Measurements from ENCODE around the gene ARID1B. TPM values are rescaled to one million over a fixed set of nuclear protein-coding genes. Genes with fewer than 3 reads are reported as not detected.
A peak's percentile ranks its signal among the peaks of the same experiment; 100 is the strongest.

Gene ARID1B
- total RNA-seq, 4 donors from 2014 or later: 157 to 315 (median 206) TPM

- Histone ChIP-seq H3K9me3 (no peaks in the 10 kb centered on the region), H3K4me1 (peaks cover 25 to 30% of the 10 kb centered on the region in 2 donors), H3K27me3 (no peaks in the 10 kb centered on the region), H3K36me3 (no peaks in the 10 kb centered on the region), H3K4me3 (replicated peaks in 1 of 3) (no peak overlapping the region), H3K27ac (peak overlapping the region in 1 of 3 donors; percentile 34)
- WGBS, 2 donors: 92 to 95% methylated on average over 6 of the region's 6 CpGs
- no peak for TF ChIP-seq POLR2A (IDR thresholded peaks at IDR 0.05)
- TF ChIP-seq CTCF (IDR thresholded peaks at IDR 0.05): no peak
- intact Hi-C loops (cut with DNase I): no loop called here
- no peak for DNase-seq
Observed at GRCh38 chr6:157095084-157095483, 317.9 kb downstream of the ARID1B start.

- 96 to 97% methylated on average over 5 of the region's 5 CpGs for WGBS, 2 donors
- H3K27me3 ChIP-seq: no peaks in the 10 kb centered on the region
- no peak for DNase-seq
- no peaks in the 10 kb centered on the region for H3K9me3 ChIP-seq
- H3K4me1 ChIP-seq: peaks cover 25 to 30% of the 10 kb centered on the region in 2 donors
- no peak overlapping the region for H3K4me3 ChIP-seq (replicated peaks in 1 of 3)
- no peaks in the 10 kb centered on the region for H3K36me3 ChIP-seq
- peak overlapping the region in 2 of 3 donors; percentile 34 to 57 for H3K27ac ChIP-seq
- no peak for TF ChIP-seq CTCF (IDR thresholded peaks at IDR 0.05)
- TF ChIP-seq POLR2A (IDR thresholded peaks at IDR 0.05): no peak
- intact Hi-C loops (cut with DNase I): no loop called here
Observed at GRCh38 chr6:157095569-157095968, 318.4 kb downstream of the ARID1B start.

GRCh38 chr6:157096105-157096504 lies 318.9 kb downstream of the ARID1B start:
- no peaks in the 10 kb centered on the region for H3K36me3 ChIP-seq
- no peak overlapping the region for H3K4me3 ChIP-seq (replicated peaks in 1 of 3)
- H3K4me1 ChIP-seq: peaks cover 25 to 30% of the 10 kb centered on the region in 2 donors
- no peaks in the 10 kb centered on the region for H3K9me3 ChIP-seq
- no peak for DNase-seq
- TF ChIP-seq CTCF (IDR thresholded peaks at IDR 0.05): no peak
- TF ChIP-seq POLR2A (IDR thresholded peaks at IDR 0.05): no peak
- H3K27me3 ChIP-seq: no peaks in the 10 kb centered on the region
- intact Hi-C loops (cut with DNase I): no loop called here
- peak overlapping the region; percentile 31 to 62 (median 34) for H3K27ac ChIP-seq
- WGBS, 2 donors: 76 to 79% methylated on average over 6 of the region's 6 CpGs

GRCh38 chr6:157096522-157096921 lies 319.3 kb downstream of the ARID1B start:
- Histone ChIP-seq H3K4me3 (replicated peaks in 1 of 3) (no peak overlapping the region), H3K36me3 (no peaks in the 10 kb centered on the region), H3K27ac (peak overlapping the region in 2 of 3 donors; percentile 10 to 62), H3K4me1 (peaks cover 25 to 30% of the 10 kb centered on the region in 2 donors), H3K27me3 (no peaks in the 10 kb centered on the region), H3K9me3 (no peaks in the 10 kb centered on the region)
- TF ChIP-seq POLR2A (IDR thresholded peaks at IDR 0.05): no peak
- TF ChIP-seq CTCF (IDR thresholded peaks at IDR 0.05): no peak
- intact Hi-C loops (cut with DNase I): no loop called here
- DNase-seq: peak; percentile 84
- WGBS, 2 donors: 55 to 56% methylated on average over 7 of the region's 7 CpGs

- WGBS, 2 donors: 94 to 96% methylated on average over 16 of the region's 16 CpGs
- DNase-seq: no peak
- H3K4me3 ChIP-seq (replicated peaks in 1 of 3): no peak overlapping the region
- intact Hi-C loops (cut with DNase I): no loop called here
- H3K27me3 ChIP-seq: no peaks in the 10 kb centered on the region
- H3K36me3 ChIP-seq: no peaks in the 10 kb centered on the region
- peaks cover 18 to 23% of the 10 kb centered on the region in 2 donors for H3K4me1 ChIP-seq
- TF ChIP-seq CTCF (IDR thresholded peaks at IDR 0.05) (no peak), POLR2A (IDR thresholded peaks at IDR 0.05) (no peak)
- no peaks in the 10 kb centered on the region for H3K9me3 ChIP-seq
- peak overlapping the region in 1 of 3 donors; percentile 62 for H3K27ac ChIP-seq
Observed at GRCh38 chr6:157097255-157097955, 320.2 kb downstream of the ARID1B start.
